Activated naive CD4-positive, alpha-beta T cell treated with Interleukin-2 at 50 U/mL for 16 hours (primary cell): Measurements from ENCODE around the gene FOXN1.
"Not testable (repeated sequence)": the region's sequence is repeated elsewhere in the genome, so short reads cannot be mapped to it uniquely, and the experiment has no call there.

Experiments used
- DNase-seq: peaks from one replicate; pipeline ENCODE4 v3.0.0-alpha.2; 2020

Gene FOXN1

DNA sequence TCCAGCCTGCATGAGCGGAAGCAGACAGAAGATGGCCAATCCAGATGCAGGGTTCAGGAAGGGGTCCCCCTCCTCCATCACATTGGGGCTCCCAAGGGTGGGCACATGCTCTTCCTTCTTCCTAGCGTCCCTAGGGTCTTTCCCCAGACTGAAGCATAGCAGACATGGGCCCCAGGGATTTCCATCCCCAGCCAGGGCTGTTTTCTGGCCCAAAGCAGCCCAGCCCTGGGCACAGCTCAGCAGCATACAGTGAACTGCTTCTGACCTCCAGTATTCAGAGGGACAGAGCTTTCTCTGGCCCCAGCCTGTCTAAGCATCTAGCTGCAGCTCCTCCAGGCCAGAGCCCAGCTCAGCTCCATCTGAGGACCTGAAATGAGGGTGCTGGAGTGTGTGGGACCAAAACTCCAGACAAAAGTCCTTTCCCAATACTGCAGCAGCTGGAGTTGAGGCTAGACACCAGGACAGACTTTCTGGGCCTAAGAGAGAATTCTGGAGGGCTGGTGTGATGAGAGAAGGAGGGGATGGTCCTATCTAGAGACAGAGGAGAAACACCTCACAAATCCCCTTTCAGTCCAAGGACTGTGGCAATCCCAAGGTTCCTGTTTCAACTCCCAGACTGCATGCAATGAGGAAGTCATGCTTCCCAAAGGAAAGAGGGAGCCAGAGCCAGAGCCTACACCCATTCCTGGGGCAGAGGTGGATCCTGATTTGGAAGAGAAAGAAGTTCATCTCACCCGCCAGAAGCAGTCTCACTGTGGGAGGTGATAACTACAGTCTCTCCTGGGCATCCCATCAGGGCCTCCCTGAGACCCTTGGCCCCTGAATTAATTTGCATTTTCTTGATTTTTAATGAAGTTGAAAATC is 4.5 kb upstream of the FOXN1 start:
- no peak for DNase-seq

DNA sequence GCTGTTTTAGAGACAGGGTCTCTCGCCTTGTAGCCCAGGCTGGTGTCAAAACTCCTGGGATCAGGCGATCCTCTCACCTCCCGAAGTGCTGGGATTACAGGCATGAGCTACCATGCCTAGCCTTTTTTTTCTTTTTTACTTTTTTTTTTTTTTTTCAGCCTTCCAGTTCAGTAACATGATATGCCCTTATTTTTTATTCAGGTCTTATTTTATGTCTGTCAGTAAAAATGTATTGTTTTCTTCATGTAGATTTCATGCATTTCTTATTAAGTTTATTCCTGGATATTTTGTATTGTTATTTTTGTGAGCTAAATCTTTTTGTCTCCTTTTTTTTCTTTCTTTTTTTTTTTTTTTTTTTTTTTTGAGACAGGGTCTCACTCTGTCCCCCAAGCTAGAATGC is 2.7 kb upstream of the FOXN1 start:
- DNase-seq: no peak

DNA sequence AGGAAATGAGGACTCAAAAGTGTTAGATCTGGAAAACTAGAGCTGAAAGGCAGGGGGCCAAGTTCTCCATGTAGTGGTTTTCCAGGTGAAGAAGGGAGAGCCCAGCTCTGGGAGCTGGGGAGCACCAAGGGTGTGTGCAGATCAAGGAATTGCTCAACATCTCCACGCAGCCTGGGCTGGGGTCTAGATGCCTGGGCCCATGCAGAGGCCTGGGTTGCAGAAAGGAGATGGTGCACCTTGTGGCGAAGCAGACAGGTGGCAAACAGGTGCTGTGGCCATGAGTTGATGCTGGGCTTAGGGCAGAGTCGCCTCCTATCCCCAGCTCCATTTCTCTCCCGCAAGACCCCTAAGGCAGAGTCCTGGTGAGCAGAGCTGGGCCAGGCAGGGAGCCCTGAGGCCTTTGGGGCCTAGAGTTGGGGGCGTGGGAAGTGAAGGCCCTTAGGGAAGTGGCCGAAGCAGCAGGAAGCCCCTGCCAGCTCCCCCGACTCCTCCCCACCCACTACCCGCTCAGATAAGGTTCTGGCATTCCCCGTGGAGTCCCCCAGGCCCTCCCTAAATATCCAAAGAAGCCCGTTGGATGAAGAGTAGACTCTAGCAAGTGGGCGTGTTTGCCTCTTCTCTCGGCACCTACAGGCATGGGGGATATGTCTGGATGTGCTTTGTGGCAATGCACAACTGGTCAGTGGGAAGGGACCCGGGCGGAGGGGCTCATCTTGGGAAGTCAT is 777 bp downstream of the FOXN1 start:
- DNase-seq: no peak

DNA sequence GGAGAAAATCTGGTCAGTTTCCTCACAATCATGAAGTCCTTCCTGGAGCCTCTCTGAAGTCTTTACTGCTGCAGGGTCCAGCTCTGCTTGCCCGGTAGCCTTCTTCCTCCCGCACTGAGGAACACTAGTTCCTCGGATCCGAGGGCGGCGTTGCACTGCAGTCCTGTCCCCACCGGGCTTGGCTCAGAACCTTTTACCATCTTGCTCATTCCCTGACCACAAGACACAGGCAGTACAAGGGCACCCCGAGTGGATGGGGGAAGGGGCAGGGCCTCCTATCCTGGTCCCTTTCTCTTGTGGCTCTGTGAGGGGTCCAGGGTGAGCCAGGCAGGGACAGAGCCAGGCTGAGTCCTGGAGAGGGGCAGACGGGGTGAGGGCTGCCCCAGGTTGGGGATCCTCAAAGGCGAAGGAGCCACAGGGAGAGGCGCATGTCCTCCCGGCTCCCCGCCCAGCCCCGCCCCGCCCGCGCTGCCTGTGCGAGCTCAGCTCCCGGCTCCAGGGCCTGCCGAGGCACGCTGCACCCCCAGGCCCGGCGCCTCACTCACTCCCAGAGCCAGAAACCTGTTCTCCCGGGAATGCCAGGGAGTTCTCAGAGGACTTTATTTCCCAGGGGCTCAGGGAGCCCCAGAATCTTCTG is 1.5 kb downstream of the FOXN1 start:
- DNase-seq: no peak

DNA sequence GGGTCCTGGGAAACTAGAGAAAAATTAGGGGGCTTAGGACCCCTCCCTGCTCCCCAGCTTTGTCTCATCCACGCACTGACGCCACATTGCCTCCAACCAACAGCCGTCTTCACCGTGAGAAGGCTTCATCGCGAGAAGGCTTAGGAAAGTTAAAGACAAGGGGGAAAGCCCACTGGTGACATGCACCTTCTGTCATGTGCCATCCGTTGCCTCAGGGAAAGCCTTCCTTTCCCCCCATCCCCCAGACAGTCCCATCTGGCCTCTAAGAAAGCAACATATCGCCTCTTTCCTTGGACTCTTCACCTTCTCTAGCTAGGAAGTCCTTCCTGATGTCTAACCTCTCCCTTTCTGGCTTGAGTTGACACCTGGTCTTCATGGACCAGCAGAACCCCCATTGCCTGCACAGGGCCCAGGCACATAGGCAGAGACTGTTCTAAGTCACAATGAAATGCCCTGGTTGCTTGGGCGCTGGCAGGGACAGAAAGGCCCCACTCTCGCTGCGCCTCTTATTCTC is 2.1 kb downstream of the FOXN1 start:
- DNase-seq: no peak

DNA sequence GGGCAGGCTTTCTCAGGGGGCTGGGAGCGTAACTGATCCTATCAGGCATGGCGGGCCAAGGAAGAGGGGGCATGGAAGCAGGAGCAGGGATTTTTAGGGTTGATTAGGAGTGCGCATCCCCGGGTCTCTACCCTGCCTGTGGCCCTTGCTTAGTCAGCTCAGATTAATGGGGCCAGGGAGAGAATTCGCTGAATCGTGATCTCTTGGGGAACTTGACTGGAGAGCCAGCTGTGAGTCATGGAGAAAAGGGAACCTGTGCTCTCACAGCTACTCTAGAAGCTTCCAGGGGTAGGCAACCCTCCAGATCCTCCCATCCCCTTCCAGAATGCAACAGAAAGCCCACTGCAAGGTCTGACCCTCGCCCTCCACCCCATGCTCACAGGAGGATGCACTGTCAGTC is 3.6 kb downstream of the FOXN1 start:
- DNase-seq: no peak

DNA sequence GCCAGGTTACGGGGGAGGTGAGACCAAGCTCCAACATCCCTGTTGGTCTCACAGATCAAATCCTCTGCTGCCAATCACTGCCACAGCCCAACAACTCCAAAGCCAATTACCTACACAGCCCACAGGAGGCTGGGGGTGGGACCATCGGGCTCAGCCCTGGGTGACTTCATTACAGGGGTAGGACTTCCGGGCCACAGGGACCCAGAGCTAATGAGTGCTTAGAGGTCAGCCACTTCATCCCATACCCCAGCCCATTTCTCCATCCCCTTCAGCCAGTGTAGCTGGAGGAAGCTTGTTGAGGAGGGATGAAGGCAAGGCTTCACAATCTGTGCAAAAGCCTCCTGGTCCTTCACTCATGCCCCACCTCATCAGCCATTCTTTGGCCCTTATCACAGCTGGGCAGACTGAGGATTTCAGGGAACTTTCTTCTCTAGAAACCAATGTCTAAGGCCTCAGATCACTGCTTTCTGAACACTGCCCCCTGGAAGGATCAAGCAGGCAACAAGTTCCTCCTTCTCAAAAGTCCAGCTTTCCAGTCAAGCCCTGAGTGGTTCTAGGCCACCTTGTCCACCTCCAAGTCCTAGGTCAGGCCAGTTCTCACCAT is 5.8 kb downstream of the FOXN1 start:
- DNase-seq: no peak

DNA sequence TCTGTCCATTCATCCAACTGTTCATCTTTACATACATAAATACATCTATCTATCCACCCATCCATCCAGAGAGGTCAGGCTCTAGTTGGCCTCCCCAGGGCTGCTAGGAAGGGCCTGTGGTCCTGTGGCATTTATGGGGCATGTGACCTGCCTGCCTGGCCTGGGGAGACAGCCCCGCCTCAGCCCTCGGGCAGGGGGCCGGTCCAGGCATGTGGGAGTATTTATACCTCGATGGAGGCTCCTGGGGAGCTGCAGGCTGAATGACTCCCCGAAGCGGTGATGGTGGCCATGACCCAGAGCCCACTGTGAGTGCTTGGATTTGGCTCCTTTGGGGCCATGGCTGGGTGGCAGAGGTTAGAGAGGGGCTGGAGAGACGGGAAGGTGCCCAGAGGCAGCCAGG is 7.3 kb downstream of the FOXN1 start:
- DNase-seq: no peak

DNA sequence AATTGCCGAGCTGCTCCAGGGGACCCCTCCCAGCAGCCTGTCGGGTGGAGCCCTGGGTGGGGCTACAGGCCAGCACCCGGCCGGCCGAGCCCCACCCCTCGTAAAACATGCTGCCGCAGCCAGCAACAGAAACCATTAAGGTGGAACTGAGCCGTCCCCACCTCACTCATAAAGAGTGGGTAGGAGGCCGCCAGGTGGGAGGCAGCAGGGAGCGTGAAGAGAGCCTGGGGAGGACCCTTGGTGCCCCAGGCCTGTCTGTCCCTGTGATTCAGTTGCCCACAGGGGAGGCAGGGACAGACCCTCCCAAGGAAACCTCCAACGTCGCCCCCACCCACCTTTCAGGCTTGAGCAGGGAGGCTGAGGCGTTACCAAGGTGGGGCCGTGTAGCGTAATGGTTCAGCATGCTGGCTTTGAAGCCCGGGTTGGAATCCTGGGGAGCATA is 8.4 kb downstream of the FOXN1 start:
- DNase-seq: no peak

DNA sequence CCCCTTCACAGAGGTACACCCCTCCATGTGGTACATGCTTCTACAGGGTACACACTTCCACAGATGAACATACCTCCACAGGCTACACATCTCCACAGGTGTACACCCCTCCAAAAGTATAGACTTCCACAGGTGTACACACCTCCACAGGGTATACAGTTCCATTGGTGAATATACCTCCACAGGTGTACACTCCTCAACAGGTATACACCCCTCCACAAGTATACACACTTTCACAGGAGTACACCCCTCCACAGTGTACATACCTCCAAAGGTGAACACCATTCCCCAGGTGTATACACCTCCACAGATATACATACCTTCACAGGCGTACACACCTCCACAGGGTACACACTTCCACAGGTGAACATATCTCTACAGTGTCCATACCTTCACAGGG is 9.4 kb downstream of the FOXN1 start:
- no peak for DNase-seq

DNA sequence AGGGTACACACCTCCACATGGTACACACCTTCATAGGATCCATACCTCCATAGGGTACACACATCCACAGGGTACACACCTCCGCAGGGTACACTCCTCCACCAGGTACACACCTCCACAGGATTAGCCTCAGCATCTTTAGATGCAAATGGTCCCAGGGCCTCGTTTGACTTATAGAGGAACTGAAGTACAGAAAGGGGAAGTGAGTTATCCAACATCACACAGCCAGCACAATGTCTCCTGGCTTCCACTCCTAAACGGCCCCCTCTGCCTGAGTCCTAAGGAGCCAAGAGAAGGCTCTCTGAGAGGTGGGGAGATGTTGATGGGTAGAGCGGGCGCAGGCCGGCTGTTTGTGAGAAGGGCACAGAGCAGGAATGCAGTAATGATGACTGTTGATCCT is 12.0 kb downstream of the FOXN1 start:
- DNase-seq: no peak

DNA sequence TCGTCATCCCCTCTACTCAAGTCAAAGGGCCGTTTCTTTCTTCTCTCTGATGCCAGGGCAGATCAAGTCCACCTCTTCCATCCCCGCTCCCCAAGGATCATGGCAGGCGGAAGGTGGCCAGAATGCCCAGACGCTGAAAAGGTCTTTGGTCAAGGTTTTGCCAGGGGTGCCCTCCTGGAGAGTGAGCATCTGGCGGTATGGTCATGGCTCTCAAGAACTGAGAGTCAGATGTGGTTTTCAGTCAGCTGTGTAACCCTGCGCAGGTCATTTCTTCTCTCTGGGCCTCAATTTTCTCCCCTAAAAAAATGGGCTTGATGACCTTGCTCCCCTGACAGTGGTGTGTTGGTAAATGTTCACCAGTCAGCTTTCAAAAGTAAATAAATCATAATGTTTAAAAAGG is 12.4 kb downstream of the FOXN1 start:
- no peak for DNase-seq

DNA sequence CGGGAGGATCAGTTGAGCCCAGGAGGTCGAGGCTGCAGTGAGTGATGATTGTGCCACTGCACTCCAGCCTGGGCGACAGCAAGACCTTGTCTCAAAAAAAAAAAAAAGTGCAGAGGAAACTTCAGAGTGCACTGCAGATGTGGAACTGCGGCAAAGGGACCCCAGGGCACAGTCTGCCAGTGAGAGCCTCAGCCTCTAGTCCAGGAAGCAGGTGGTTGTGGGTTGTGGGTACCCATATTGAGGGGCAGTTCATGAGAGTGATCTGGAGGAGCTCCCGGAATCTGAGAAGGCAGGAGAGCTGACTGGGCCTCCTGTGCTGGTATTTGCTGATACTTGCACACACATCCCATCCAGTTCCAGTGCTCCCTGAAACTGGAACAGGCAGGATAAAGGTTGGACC is 13.1 kb downstream of the FOXN1 start:
- DNase-seq: no peak

DNA sequence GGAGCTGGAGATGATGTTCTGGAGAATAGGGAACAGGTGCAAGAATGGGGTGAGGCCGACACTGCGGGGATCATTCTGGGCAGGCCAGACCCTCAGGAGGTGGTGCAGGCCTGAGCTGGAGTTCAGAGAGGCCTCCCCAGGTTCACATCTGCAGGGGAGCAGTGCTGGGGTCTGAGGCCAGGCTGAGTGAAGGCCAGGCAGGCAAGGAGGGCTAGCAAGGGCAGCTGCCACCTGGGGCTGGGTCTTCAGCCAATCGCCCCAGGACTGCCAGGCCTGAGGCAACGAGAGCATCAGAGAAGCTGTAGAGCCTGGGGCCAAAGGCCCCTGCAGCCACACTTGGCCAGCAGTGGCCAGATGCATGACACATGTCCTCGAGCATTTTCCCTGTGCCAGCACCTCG is 14.5 kb downstream of the FOXN1 start:
- DNase-seq: no peak

DNA sequence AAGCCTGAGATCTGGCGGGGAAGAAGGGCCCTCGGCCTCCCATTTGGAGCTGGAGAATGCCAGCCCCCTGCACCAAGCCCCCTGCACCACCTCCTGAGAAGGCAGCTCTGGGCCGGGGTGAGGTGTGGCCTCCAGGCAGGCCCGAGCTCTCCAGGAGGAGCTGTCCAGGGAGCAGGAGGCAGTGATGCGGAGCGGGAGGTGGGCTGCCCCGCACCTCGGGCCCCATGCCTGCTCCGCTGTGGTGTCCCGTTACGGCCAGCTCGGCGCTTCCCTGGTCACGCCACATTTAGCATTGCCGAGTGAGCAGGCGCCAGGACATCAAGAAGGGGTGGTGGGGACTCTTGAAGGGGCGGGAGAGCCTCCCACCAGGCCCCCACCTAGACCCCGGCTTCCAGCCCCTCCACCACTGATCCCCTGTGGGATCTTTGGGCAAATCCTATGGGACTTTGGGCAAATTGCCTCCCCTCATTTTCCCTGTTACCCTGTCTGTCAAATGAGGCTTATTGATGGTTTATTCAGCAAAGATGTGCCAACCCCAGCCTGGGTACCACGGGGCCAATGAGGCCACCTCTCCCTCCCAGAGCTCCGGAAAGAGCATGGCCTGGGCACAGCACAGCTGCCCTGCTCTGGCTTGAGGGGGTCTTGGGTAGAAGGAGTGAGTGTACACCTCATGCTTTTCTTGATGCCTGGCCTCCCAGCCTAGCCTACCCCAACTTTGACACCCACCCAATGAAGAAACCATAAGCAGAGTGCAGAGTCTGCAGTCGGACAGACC is 15.3 kb downstream of the FOXN1 start:
- no peak for DNase-seq

DNA sequence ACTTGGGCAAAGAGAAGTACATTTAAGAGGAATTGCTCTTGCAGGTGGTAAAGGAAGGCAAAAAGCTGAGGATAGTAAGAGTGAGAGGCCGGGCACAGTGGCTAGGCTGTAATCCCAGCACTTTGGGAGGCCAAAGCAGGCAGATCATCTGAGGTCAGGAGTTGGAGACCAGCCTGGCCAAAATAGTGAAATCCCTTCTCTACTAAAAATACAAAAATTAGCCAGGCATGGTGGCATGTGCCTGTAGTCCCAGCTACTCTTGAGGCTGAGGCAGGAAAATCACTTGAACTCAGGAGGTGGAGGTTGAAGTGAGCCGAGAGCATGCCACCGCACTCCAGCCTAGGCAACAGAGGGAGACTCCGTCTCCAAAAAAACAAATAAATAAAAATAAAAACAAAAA is 16.1 kb downstream of the FOXN1 start:
- DNase-seq: not testable (repeated sequence)

DNA sequence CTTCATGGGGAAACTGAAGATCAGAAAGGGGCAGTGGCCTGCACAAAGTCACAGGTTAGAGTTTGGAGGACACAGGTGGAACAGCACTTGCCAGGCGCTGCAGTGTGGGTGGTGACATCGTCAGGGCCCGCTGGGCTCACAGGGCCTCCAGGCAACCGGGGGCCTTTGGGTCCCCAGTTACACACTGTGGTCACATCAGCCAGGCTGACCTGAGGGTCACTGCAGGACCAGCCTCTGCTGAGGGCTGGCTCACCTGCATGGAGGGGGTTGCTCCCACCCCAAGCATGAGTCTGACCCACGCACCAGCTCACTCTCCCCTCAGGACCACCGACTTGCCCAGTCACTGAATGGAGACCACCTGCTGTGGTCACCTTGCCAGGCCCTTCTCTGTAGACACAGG is 17.0 kb downstream of the FOXN1 start:
- DNase-seq: no peak

DNA sequence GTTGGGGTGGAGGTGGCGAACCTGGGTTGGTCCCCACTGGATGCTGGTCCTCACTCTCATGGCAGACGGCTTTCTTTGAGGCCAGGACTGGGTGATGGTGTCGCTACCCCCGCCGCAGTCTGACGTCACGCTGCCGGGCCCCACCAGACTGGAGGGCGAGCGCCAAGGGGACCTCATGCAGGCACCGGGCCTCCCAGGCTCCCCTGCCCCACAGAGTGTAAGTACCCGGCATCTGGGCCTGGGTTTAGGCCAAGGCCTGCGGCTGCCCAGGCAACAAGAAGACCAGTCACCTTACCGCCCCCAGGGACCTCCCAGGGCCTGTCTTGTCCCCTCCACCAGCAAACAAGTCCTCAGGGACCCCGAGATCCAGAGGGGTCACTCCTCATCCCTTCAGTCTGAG is 17.7 kb downstream of the FOXN1 start:
- no peak for DNase-seq

DNA sequence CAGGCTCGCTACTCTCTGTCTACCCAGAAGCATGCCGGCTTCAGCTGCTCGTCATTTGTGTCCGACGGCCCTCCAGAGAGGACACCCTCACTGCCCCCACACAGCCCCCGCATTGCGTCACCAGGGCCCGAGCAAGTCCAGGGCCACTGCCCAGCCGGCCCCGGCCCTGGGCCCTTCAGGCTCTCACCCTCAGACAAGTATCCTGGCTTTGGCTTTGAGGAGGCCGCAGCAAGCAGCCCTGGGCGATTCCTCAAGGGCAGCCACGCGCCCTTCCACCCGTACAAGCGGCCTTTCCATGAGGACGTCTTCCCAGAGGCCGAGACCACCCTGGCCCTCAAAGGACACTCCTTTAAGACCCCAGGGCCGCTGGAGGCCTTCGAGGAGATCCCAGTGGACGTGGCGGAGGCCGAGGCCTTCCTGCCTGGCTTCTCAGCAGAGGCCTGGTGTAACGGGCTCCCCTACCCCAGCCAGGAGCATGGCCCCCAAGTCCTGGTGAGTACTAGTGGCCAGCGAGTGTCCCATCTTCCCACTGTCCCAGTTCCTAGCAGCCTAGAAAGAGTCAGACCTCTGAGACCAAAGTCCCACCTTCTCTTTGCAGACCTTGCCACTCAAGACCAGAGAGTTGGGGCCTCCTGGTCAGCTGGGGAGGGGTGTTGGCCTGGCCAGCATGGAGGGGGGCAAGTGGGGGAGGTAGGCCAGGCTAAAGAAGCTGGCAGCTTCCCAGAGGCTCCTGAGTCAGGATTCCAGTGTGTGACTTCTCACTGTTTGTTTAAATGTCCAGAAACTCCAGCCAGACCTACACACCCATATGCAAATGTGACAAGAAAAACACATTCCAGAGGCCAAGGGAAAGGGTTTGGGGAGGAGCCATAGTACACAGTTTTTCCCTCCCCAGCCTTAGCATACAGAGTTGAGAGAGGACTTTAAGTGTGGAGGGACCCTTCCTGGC is 18.6 kb downstream of the FOXN1 start:
- DNase-seq: no peak

DNA sequence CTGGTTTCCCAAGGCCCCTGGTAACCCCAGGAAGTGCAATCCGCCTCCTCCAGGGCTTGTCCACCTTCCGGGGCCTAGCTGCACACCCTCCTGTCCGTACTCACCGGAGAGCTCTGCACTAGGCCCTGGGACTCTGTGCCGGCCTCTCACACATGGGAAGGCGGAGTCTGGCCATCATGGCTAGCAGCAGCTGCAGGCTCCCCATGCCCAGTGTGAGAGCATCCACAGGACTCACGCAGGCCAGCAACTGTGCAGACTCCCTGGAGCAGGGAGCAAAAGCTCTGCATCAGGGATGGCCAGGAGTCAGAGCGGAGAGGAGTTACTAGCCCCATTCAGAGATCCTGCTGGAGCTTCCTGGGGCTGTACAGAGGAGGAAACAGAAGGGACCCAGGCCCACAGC is 20.2 kb downstream of the FOXN1 start:
- no peak for DNase-seq

DNA sequence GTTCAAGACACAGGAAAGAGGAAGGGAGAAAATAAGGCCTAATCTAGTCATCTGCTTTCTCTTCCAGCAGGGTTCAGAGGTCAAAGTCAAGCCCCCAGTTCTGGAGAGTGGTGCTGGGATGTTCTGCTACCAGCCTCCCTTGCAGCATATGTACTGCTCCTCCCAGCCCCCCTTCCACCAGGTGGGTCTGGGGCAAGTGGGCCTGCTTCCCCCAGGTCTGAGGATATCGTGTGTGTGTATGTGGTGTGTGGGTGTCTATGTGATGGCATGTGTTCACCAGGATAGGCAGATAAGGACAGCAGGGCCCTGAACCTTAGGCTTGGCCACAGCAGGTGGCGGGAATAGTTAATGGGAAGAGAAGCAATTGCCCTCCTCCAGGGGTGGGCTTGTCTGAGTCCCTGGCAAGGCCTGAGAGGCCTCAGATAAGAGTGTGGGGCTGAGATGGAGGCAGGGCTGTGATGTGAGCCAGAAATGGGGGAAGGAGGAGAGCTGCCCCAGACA is 21.1 kb downstream of the FOXN1 start:
- no peak for DNase-seq
